ENCODE measurements around the gene NMNAT2.

NMNAT2 gene

DNA sequence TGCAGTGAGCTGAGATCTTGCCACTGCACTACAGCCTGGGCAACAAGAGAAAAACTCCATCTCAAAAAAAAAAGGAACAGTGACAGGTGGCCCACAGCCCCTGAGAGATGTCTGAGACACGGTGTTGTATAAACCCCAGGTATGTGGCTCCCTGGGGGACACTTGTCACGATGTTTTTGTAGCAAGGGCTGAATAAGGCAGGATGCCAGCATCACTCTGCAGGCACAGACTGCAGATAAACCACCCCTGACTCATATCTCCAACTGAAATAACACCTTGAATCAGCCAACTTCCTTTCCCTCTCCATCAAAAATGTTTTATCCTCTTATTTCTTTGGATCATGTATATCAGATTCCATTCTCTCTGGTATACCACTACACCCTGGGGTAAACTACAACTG, 52.5 kb downstream of the NMNAT2 start:
- TF ChIP-seq, protein P1, sequence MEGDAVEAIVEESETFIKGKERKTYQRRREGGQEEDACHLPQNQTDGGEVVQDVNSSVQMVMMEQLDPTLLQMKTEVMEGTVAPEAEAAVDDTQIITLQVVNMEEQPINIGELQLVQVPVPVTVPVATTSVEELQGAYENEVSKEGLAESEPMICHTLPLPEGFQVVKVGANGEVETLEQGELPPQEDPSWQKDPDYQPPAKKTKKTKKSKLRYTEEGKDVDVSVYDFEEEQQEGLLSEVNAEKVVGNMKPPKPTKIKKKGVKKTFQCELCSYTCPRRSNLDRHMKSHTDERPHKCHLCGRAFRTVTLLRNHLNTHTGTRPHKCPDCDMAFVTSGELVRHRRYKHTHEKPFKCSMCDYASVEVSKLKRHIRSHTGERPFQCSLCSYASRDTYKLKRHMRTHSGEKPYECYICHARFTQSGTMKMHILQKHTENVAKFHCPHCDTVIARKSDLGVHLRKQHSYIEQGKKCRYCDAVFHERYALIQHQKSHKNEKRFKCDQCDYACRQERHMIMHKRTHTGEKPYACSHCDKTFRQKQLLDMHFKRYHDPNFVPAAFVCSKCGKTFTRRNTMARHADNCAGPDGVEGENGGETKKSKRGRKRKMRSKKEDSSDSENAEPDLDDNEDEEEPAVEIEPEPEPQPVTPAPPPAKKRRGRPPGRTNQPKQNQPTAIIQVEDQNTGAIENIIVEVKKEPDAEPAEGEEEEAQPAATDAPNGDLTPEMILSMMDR (IDR thresholded peaks at IDR 0.05; ENCODE audit: low read depth, low read length) = no peak
- no peak for DNase-seq (ENCODE audit: extremely low read depth, low read depth)

DNA sequence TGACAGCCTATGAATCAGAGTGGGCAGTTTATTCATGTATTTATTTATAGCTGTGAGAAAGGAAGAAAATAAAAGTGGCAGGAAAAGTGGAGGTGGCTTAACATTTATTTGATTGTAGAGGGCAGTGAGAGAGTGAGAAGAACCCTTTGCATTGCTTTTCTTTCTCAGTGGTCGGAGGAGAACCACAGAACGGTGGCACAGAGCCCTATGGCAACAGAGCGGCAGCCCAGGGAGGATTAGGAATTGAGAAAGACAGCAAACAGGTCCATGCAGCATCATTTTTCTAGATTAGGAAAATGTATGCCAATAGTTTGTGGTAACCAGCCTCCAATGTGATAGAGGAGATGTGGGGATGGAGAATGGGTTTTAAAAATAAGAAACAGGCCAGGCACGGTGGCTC, 53.1 kb downstream of the NMNAT2 start:
- no peak for DNase-seq (ENCODE audit: extremely low read depth, low read depth)
- TF ChIP-seq, protein P1 (IDR thresholded peaks at IDR 0.05; ENCODE audit: low read depth, low read length) = no peak

- no peak for DNase-seq (ENCODE audit: extremely low read depth, low read depth)
- TF ChIP-seq, protein P1 (IDR thresholded peaks at IDR 0.05; ENCODE audit: low read depth, low read length) = no peak
These were observed 54.2 kb downstream of the NMNAT2 start for GRCh38 chr1:183363972-183364371.

DNA sequence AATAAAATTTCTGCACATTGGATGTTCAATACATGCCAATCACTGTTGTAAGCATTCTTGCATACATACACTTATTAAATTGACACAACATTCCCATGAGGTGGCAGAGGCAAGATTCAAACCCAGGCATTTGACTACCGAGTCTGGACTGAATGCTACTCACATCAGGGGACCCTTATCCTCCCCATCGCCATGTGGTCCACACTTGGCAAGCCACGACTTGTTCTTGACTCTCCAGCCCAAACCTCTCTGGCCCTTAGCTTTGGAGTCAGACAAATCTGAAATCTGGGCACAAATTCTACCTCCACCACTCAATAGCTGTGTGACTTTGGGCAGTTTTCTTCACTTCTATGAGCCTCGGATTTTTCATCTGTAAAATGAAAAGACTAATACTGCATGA, 57.1 kb downstream of the NMNAT2 start:
- TF ChIP-seq, protein P1 (IDR thresholded peaks at IDR 0.05; ENCODE audit: low read depth, low read length) = no peak
- no peak for DNase-seq (ENCODE audit: extremely low read depth, low read depth)

DNA sequence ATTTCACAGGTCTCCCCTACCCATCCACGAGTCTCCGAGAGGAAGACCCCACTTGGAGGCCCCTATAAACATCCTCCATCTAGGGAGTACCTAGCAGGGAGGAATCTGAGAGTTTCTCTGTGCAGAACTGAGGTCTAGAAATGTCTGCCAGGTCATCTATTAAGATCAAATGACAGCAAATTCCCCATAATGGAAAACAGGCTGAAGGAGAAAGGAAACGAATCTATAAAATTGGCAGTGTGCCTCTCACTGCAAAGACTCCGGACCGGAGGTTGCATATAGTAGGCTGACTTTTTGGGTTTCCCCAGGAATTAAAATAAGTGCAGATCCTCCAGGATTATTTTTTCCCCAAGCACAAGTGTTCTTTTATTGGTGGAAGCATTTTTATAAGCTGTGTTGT, 57.7 kb downstream of the NMNAT2 start:
- TF ChIP-seq, protein P1 (IDR thresholded peaks at IDR 0.05; ENCODE audit: low read depth, low read length) = no peak
- no peak for DNase-seq (ENCODE audit: extremely low read depth, low read depth)

DNA sequence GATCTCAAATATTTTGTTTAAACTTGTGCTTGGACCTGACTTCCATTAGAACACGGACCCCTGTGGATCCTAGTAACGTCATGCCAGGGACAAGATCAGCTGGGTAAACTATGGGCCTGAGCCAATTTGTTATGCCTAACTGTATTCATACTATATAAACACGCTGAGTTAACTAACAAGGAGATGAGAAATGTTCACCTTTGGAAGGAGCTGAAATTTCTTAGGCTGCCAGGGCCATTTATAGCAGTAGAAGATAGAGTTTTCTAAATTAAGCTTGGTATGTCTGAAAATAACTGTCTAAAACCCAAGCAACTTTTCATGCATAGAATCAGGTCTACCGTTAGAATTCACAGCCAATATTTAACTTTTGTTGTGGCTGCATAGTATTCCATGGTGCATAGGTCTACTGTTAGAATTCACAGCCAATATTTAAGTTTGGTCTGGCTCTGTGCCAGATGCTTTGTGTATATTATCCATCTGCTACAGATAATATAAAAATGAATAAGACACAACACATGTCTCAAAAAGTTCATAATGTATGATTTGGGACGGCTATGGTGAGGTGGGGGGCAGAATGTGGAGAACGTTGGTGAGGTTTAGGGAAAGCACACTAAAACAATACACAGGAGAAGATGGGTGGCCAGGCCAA, 61.5 kb downstream of the NMNAT2 start:
- DNase-seq (ENCODE audit: extremely low read depth, low read depth) = no peak
- TF ChIP-seq, protein P1 (IDR thresholded peaks at IDR 0.05; ENCODE audit: low read depth, low read length) = no peak

DNA sequence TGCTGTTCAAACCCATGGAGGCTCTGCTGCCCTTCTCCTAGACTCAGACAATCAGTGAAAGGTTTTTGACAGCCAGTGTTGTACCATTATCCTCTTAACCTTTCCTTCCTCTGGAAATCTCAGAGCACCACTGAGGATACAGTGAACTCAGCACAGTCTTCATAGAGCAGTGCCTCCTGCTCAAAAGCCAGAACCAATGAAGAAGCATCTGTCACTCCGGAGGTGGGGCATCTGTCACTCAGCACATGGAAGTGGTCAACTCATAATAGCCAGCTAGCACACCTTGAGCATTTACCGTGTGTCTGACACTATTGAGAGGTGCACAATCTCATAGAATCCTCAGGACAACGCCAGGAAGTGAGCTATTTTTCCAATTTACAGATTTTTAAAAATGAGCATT, 62.4 kb downstream of the NMNAT2 start:
- DNase-seq (ENCODE audit: extremely low read depth, low read depth) = no peak

More for the DNA sequence above, 62.4 kb downstream of the NMNAT2 start:
- TF ChIP-seq, protein P1 (IDR thresholded peaks at IDR 0.05; ENCODE audit: low read depth, low read length) = no peak

All from AG09319 (cell line).